ENCODE results near the gene UBL7. TPM values are rescaled to one million over a fixed set of nuclear protein-coding genes. Genes with fewer than 3 reads are reported as not detected.

Gene UBL7
- total RNA-seq (2021; fragmentation: NEBNext Ultra II Directional; extraction: Animal tissue kit (Norgen Biotek cat#: 25700)) = 71.5 and 76.7 TPM in 2 replicates
- polyA plus RNA-seq (2011; rRNA removed) = 183 and 186 TPM in 2 replicates
- polyA plus RNA-seq (2011; cell fraction: cytosol; rRNA removed) = 101 TPM
- polyA plus RNA-seq (2011; cell fraction: nucleus; rRNA removed) = 85.9 TPM
- 56.4 to 78.9 TPM (median 73.2 TPM) in 4 replicates for polyA plus RNA-seq (2012, experiment 1 of 2)
- 143 TPM for polyA plus RNA-seq (2012, experiment 2 of 2)
- 41.2 TPM for polyA plus RNA-seq (2013, experiment 1 of 2)
- polyA plus RNA-seq (2013, experiment 2 of 2) = 42.3 TPM
- 83.6 and 88.4 TPM in 2 replicates for polyA minus RNA-seq (2011; rRNA and poly(A)+ RNA removed)
- polyA minus RNA-seq (2011; cell fraction: cytosol; rRNA and poly(A)+ RNA removed) = 31.5 TPM
- polyA minus RNA-seq (2011; cell fraction: nucleus; rRNA and poly(A)+ RNA removed) = 27.7 TPM
- long read RNA-seq, experiment 1, transcript UBL7-202 (11 exons, 1,427 nt) = major isoform, 20 of 98 reads
- long read RNA-seq, experiment 1, transcript UBL7-201 (11 exons, 1,360 nt) = minor isoform, 11 of 98 reads
- long read RNA-seq, experiment 1, transcript UBL7-209 (11 exons, 1,720 nt) = minor isoform, 8 of 98 reads
- long read RNA-seq, experiment 1, partial matches to known transcripts = 37 of 98 reads
- long read RNA-seq, experiment 1, other reads (novel, unspliced or antisense) = 22 of 98 reads
- long read RNA-seq, experiment 2, transcript UBL7-202 (11 exons, 1,427 nt) = major isoform, 83 of 201 reads
- long read RNA-seq, experiment 2, transcript UBL7-201 (11 exons, 1,360 nt) = minor isoform, 54 of 201 reads
- long read RNA-seq, experiment 2, transcript UBL7-209 (11 exons, 1,720 nt) = minor isoform, 5 of 201 reads
- long read RNA-seq, experiment 2, partial matches to known transcripts = 7 of 201 reads
- long read RNA-seq, experiment 2, other reads (novel, unspliced or antisense) = 49 of 201 reads

GRCh38 chr15:74460871-74461846, at the start of gene UBL7:
Gene UBL7 (minus strand): TSS chr15:74461160. CDS start chr15:74458867, 2,293 bp downstream.
- CTCF ChIA-PET (ENCODE audit: partially characterized antibody) = interaction anchor here (0.6 to 9.1 kb wide), 13 partner anchors 11 to 104 kb away, joined by 3 to 78 read pairs (median 5); no protein-coding TSS in a partner anchor
- H3K79me2 ChIP-seq (ENCODE audit: control insufficient read depth in 1 of 2, insufficient read depth in 2 of 2, low read length in 2 of 2) = peaks cover 0 to 15% of the 10 kb centered on the region in 2 experiments; a peak in 2 of 4 replicates
- peaks cover 1 to 10% (median 2%) of the 10 kb centered on the region in 4 experiments; a peak in 7 of 8 replicates for H3K36me3 ChIP-seq (ENCODE audit: control insufficient read depth in 2 of 4, insufficient read depth in 4 of 4, low read length in 3 of 4)
- no peak within 1 kb of the TSS for H3K14ac ChIP-seq (ENCODE audit: insufficient read length)
- peak within 1 kb of the TSS; percentile 65 for H4K5ac ChIP-seq (ENCODE audit: insufficient read length, low read depth, low read length)
- no peak within 1 kb of the TSS for H2AK5ac ChIP-seq (ENCODE audit: low read depth, low read length)
- H4K91ac ChIP-seq (replicated peaks; ENCODE audit: insufficient read length, low read length) = no peak within 1 kb of the TSS
- FAIRE-seq (no peak), DNase-seq (ENCODE audit: low read depth in 1 of 2, low spot score in 2 of 2) (peak; percentile 87 to 98)
- peak within 1 kb of the TSS; percentile 89 for H2BK5ac ChIP-seq (ENCODE audit: low read depth, low read length)
- H4K8ac ChIP-seq (ENCODE audit: extremely low read depth, insufficient read depth, low read length) = peak within 1 kb of the TSS; percentile 84
- no peaks in the 10 kb centered on the region; the same call in 1 of the 2 replicates for H3K79me1 ChIP-seq (ENCODE audit: low read depth, low read length)
- peak within 1 kb of the TSS; percentile 76 to 85 for H3K4me2 ChIP-seq (ENCODE audit: insufficient read depth in 1 of 2, low read depth in 2 of 2, low read length in 2 of 2)
- H2BK12ac ChIP-seq (ENCODE audit: low read depth, low read length) = peak within 1 kb of the TSS; percentile 75
- H3K4me3 ChIP-seq (ENCODE audit: extremely low read depth in 1 of 4, insufficient read depth in 2 of 4, low read depth in 3 of 4, low read length in 4 of 4) = peak within 1 kb of the TSS; percentile 79 to 97 (median 85)
- peak within 1 kb of the TSS; percentile 72 to 94 (median 80) for H3K9ac ChIP-seq (replicated peaks in 1 of 4; ENCODE audit: extremely low read depth in 1 of 4, low read depth in 3 of 4, low read length in 3 of 4)
- no peak within 1 kb of the TSS for H2BK20ac ChIP-seq (ENCODE audit: low read length)
- H3K56ac ChIP-seq (replicated peaks; ENCODE audit: insufficient read length, low read depth, low read length) = peak within 1 kb of the TSS; percentile 43
- H3K18ac ChIP-seq (ENCODE audit: extremely low read depth, low read length) = peak within 1 kb of the TSS; percentile 86
- H4K20me1 ChIP-seq (replicated peaks in 1 of 2; ENCODE audit: control insufficient read depth in 1 of 2, insufficient read depth in 2 of 2, low read length in 2 of 2) = no peaks in the 10 kb centered on the region
- H3K27ac ChIP-seq (ENCODE audit: low read depth, low read length) = peak within 1 kb of the TSS; percentile 58
- POLR2A ChIA-PET (ENCODE audit: partially characterized antibody) = interaction anchor here (0.9 to 3.2 kb wide), 29 partner anchors 11 to 504 kb away, joined by 3 to 25 read pairs (median 5); partner anchors contain the start of genes ARID3B and CLK3
- H3K23me2 ChIP-seq (ENCODE audit: low read depth, low read length) = peaks cover 15% of the 10 kb centered on the region
- H2AFZ ChIP-seq (ENCODE audit: low read length) = peak within 1 kb of the TSS; percentile 82
- no peaks in the 10 kb centered on the region; a peak in 1 of 4 replicates for H3K9me3 ChIP-seq (ENCODE audit: insufficient read depth in 2 of 2, low read depth in 1 of 2, low read length in 1 of 2)
- no peaks in the 10 kb centered on the region; a peak in 1 of 7 replicates for H3K4me1 ChIP-seq (replicated peaks in 1 of 4; ENCODE audit: control insufficient read depth in 3 of 4, insufficient read depth in 4 of 4, low read length in 3 of 4)
- peak within 1 kb of the TSS; percentile 76; the same call in 1 of the 2 replicates for H2BK15ac ChIP-seq (ENCODE audit: low read length)
- no peak within 1 kb of the TSS for H2BK120ac ChIP-seq (replicated peaks; ENCODE audit: low read depth, low read length)
- 2% methylated on average over 54 of the region's 54 CpGs; no CpG with 5 or more reads in 1 of the 2 experiments for WGBS, 2 experiments (ENCODE audit: extremely low coverage in 1 of 2, insufficient coverage in 1 of 2, insufficient read length in 1 of 2, insufficient replicate concordance in 2 of 2, low coverage in 1 of 2, low lambda C conversion rate in 2 of 2, missing lambda C conversion rate in 1 of 2)
- no peak within 1 kb of the TSS for H3K23ac ChIP-seq (ENCODE audit: insufficient read length)
- peak within 1 kb of the TSS; percentile 75 for H3K4ac ChIP-seq (replicated peaks; ENCODE audit: insufficient read length, low read depth, low read length)
- H3K27me3 ChIP-seq (replicated peaks in 1 of 4; ENCODE audit: control insufficient read depth in 3 of 4, extremely low read depth in 1 of 4, insufficient read depth in 3 of 4, low read length in 3 of 4) = no peaks in the 10 kb centered on the region
- TF ChIP-seq TAF1 (IDR thresholded peaks at IDR 0.05; ENCODE audit: low read depth, low read length) (peak; percentile 98), ATF3 (IDR thresholded peaks at IDR 0.05; ENCODE audit: insufficient read depth, low read depth, low read length) (no peak), PHF8 (conservative IDR thresholded peaks at IDR 0.05; ENCODE audit: low read depth, low read length) (peak; percentile 39), ZNF274 (IDR thresholded peaks at IDR 0.05; ENCODE audit: borderline replicate concordance, extremely low read depth, low read length) (no peak), CBX8 (IDR thresholded peaks at IDR 0.05; ENCODE audit: borderline replicate concordance, low read depth, low read length) (no peak)

All from H1 (cell line).